ENCODE results near the gene SH3PXD2A. TPM values are rescaled to one million over a fixed set of nuclear protein-coding genes. Genes with fewer than 3 reads are reported as not detected.

The SH3PXD2A gene
- total and polyA plus RNA-seq, 2 of the 4 experiments (the other 2 are of a cell fraction): 6.3 to 23.0 TPM

DNA sequence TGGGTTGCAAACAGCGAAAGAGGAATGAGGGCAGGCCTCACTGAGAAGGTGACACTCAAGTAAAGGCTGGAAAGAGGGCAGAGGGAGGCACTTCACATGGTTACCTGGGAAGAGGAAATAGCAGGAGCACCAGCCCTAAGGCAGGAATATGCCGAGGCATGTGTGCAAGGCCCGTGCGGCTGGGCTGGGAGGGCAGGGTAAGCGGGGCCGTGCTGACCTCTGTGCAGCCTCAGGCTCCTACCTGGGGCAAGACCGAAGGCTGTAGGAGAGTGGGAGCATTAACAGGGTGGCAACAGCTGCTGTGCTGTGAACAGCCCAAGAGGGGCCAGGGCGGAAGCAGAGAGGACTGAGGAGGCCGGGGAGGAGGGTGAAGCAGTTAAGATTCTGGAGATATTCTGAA, 24.0 kb upstream of the SH3PXD2A start (continued):
- no peak for TF ChIP-seq RFX5 (IDR thresholded peaks at IDR 0.05; ENCODE audit: low read depth, low read length)
- TF ChIP-seq CHD1 (IDR thresholded peaks at IDR 0.05; ENCODE audit: low read depth, low read length): no peak
- TF ChIP-seq POLR2A (IDR thresholded peaks at IDR 0.05; ENCODE audit: low read depth, low read length): no peak

DNA sequence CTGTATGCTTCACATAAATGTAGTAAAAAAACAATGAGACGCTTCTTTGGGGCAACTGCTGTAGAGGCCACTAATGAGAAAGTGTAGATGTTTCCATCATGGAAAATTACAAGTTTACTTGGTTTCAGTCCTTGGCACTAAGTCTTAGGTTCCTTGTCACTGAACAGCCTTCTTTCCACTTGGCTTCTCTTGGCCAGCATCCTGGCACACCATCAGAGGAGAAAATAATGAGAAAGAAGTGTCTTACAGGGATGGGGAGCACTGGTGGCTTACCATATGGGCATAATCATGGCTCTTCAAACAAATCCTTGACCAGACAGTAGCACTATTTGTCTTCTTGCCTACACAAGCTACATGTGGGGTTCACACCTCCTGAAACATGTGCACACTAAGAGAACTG, 22.5 kb upstream of the SH3PXD2A start:
- Histone ChIP-seq H4K91ac (ENCODE audit: insufficient read depth, low read depth, low read length) (no peak overlapping the region), H3K4me1 (ENCODE audit: control insufficient read depth, insufficient read depth, low read length) (no peaks in the 10 kb centered on the region), H2BK120ac (ENCODE audit: low read depth, low read length) (no peak overlapping the region), H3K27ac (ENCODE audit: insufficient read depth, low read length) (no peak overlapping the region), H3K56ac (ENCODE audit: extremely low read depth, insufficient read depth, low read length) (no peak overlapping the region), H2AK9ac (replicated peaks; ENCODE audit: low read depth, low read length, poor library complexity) (no peak overlapping the region), H4K5ac (ENCODE audit: low read depth, low read length) (no peak overlapping the region), H3K27me3 (ENCODE audit: control insufficient read depth, insufficient read depth, low read length) (no peaks in the 10 kb centered on the region), H4K8ac (ENCODE audit: low read depth in 2 of 2, low read length in 2 of 2) (no peak overlapping the region), H2AK5ac (ENCODE audit: low read depth, low read length) (no peak overlapping the region), H4K20me1 (ENCODE audit: insufficient read depth, low read length) (no peaks in the 10 kb centered on the region), H3K23ac (ENCODE audit: low read depth, low read length) (no peak overlapping the region), H3K4me3 (ENCODE audit: insufficient read depth, low read depth, low read length) (no peak overlapping the region), H3K4ac (ENCODE audit: low read depth, low read length) (no peak overlapping the region), H2BK5ac (ENCODE audit: low read depth, low read length, poor library complexity, severe bottlenecking) (no peak overlapping the region), H2BK15ac (ENCODE audit: low read depth, low read length) (no peak overlapping the region), H3K9ac (ENCODE audit: low read depth, low read length) (no peak overlapping the region), H3K79me1 (ENCODE audit: low read depth in 1 of 2, low read length in 2 of 2) (no peaks in the 10 kb centered on the region), H3K4me2 (ENCODE audit: low read depth, low read length) (no peak overlapping the region), H2BK20ac (ENCODE audit: low read depth, low read length) (no peak overlapping the region), H3K18ac (ENCODE audit: low read depth, low read length) (no peak overlapping the region), H3K9me3 (ENCODE audit: control insufficient read depth, insufficient read depth, low read length) (no peaks in the 10 kb centered on the region), H3K14ac (replicated peaks; ENCODE audit: low read depth, low read length) (no peak overlapping the region), H3K36me3 (ENCODE audit: control insufficient read depth, insufficient read depth, low read length) (peaks cover 15% of the 10 kb centered on the region), H3K9me1 (ENCODE audit: insufficient read depth, low read length) (no peaks in the 10 kb centered on the region), H2AFZ (replicated peaks; ENCODE audit: low read length, poor library complexity) (no peak overlapping the region)
- in situ Hi-C loops (cut with MboI; ENCODE audit: low sequenced_read_pairs) (no loop called here), dilution Hi-C loops (cut with HindIII; ENCODE audit: low sequenced_read_pairs, unreplicated experiment) (no loop called here), intact Hi-C loops (cut with micrococcal nuclease) (no loop called here)
- ATAC-seq (ENCODE audit: low read depth): no peak
- TF ChIP-seq MXI1 (IDR thresholded peaks at IDR 0.05; ENCODE audit: borderline replicate concordance, low read depth, low read length): no peak
- no peak for TF ChIP-seq POLR2A (IDR thresholded peaks at IDR 0.05; ENCODE audit: low read depth, low read length)
- no peak for TF ChIP-seq RCOR1 (IDR thresholded peaks at IDR 0.05; ENCODE audit: insufficient replicate concordance, low read length)
- no peak for TF ChIP-seq RAD21 (IDR thresholded peaks at IDR 0.05; ENCODE audit: low read length)
- no peak for TF ChIP-seq MAFK (IDR thresholded peaks at IDR 0.05; ENCODE audit: low read depth, low read length)
- TF ChIP-seq, protein P1, sequence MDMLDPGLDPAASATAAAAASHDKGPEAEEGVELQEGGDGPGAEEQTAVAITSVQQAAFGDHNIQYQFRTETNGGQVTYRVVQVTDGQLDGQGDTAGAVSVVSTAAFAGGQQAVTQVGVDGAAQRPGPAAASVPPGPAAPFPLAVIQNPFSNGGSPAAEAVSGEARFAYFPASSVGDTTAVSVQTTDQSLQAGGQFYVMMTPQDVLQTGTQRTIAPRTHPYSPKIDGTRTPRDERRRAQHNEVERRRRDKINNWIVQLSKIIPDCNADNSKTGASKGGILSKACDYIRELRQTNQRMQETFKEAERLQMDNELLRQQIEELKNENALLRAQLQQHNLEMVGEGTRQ (IDR thresholded peaks at IDR 0.05; ENCODE audit: low read depth, low read length): no peak
- TF ChIP-seq CHD1 (IDR thresholded peaks at IDR 0.05; ENCODE audit: low read depth, low read length): no peak
- TF ChIP-seq CEBPB (IDR thresholded peaks at IDR 0.05; ENCODE audit: low read depth, low read length): no peak
- TF ChIP-seq, protein P2, sequence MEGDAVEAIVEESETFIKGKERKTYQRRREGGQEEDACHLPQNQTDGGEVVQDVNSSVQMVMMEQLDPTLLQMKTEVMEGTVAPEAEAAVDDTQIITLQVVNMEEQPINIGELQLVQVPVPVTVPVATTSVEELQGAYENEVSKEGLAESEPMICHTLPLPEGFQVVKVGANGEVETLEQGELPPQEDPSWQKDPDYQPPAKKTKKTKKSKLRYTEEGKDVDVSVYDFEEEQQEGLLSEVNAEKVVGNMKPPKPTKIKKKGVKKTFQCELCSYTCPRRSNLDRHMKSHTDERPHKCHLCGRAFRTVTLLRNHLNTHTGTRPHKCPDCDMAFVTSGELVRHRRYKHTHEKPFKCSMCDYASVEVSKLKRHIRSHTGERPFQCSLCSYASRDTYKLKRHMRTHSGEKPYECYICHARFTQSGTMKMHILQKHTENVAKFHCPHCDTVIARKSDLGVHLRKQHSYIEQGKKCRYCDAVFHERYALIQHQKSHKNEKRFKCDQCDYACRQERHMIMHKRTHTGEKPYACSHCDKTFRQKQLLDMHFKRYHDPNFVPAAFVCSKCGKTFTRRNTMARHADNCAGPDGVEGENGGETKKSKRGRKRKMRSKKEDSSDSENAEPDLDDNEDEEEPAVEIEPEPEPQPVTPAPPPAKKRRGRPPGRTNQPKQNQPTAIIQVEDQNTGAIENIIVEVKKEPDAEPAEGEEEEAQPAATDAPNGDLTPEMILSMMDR (conservative IDR thresholded peaks at IDR 0.05; ENCODE audit: low read depth, low read length): no peak
- no peak for TF ChIP-seq BHLHE40 (IDR thresholded peaks at IDR 0.05; ENCODE audit: low read depth, low read length)
- no peak for TF ChIP-seq FOS (IDR thresholded peaks at IDR 0.05; ENCODE audit: low read depth, low read length)
- no peak for TF ChIP-seq MAZ (IDR thresholded peaks at IDR 0.05; ENCODE audit: borderline replicate concordance, low read depth, low read length)
- ChIA-PET CTCF (no interaction called here), POLR2A (ENCODE audit: unreplicated experiment) (no interaction called here)
- DNase-seq: no peak
- no CpG with 5 or more reads among the region's 1 CpG for WGBS, 2 experiments (ENCODE audit: extremely low coverage in 2 of 2, insufficient read length in 1 of 2)
- BruUV-seq (replicated peaks): no TSS peak
